ENCODE results near the gene DHRS3. TPM values are rescaled to one million over a fixed set of nuclear protein-coding genes. Genes with fewer than 3 reads are reported as not detected.

The DHRS3 gene
- total and polyA plus RNA-seq, 8 donors: 15.1 to 103 (median 58.2) TPM

DNA sequence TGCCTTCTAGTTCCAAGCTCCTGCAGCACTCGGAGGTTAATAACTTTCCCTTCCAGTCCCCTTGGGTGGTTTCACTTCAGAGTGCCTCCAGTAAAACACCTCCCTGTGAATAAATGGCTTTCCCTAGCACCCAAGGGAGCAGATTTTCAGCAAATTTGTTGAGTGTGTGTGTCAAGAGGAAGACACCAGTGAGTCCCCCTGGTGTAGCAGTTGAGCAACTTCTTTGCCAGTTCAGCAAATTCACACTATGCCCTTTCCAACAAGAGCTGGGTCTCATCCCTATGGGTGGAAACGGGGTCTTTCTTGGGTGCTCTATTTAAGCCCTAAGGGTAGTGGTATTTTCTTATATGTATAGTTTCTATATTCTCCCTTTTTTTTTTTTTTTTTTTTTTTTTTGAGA lies 25.1 kb upstream of the DHRS3 start:
- no peaks in the 10 kb centered on the region for H3K4me1 ChIP-seq
- intact Hi-C loops (cut with DNase I; ENCODE audit: low total_unique reads): no loop called here
- H3K27ac ChIP-seq: no peak overlapping the region
- WGBS, 5 donors: 91 to 93% (median 93%) methylated on average over 2 of the region's 2 CpGs
- peaks cover 5 to 30% (median 18%) of the 10 kb centered on the region in 4 donors for H3K9me3 ChIP-seq
- no peak for DNase-seq
- no peak overlapping the region for H3K4me3 ChIP-seq
- H3K27me3 ChIP-seq: no peaks in the 10 kb centered on the region
- TF ChIP-seq POLR2A (IDR thresholded peaks at IDR 0.05) (no peak), POLR2AphosphoS5 (IDR thresholded peaks at IDR 0.05) (no peak), EP300 (IDR thresholded peaks at IDR 0.05) (no peak)
- TF ChIP-seq, protein P1, sequence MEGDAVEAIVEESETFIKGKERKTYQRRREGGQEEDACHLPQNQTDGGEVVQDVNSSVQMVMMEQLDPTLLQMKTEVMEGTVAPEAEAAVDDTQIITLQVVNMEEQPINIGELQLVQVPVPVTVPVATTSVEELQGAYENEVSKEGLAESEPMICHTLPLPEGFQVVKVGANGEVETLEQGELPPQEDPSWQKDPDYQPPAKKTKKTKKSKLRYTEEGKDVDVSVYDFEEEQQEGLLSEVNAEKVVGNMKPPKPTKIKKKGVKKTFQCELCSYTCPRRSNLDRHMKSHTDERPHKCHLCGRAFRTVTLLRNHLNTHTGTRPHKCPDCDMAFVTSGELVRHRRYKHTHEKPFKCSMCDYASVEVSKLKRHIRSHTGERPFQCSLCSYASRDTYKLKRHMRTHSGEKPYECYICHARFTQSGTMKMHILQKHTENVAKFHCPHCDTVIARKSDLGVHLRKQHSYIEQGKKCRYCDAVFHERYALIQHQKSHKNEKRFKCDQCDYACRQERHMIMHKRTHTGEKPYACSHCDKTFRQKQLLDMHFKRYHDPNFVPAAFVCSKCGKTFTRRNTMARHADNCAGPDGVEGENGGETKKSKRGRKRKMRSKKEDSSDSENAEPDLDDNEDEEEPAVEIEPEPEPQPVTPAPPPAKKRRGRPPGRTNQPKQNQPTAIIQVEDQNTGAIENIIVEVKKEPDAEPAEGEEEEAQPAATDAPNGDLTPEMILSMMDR (IDR thresholded peaks at IDR 0.05): no peak
- H3K36me3 ChIP-seq: no peaks in the 10 kb centered on the region

DNA sequence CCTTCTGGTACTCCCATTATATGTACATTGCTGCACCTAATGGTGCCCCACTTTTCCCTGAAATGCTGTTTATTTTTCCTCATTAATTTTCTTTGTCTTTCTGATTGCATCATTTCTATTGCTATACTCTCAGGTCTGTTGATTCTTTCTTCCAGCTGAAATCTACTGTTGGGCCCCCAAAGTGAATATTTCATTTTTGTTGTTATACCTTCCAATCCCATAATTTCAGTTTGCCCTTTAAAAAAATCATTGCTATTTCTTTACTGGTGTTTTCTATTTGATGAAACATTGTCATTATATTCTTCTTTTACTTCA lies 22.9 kb upstream of the DHRS3 start:
- TF ChIP-seq EP300 (IDR thresholded peaks at IDR 0.05): no peak
- TF ChIP-seq POLR2AphosphoS5 (IDR thresholded peaks at IDR 0.05): no peak
- TF ChIP-seq POLR2A (IDR thresholded peaks at IDR 0.05): no peak
- TF ChIP-seq, protein P1 (IDR thresholded peaks at IDR 0.05): no peak
- H3K4me1 ChIP-seq: peaks cover 0 to 4% (median 0%) of the 10 kb centered on the region in 4 donors
- H3K27me3 ChIP-seq: no peaks in the 10 kb centered on the region
- H3K9me3 ChIP-seq: peaks cover 5 to 30% (median 18%) of the 10 kb centered on the region in 4 donors
- no peak for DNase-seq
- H3K36me3 ChIP-seq: no peaks in the 10 kb centered on the region
- H3K4me3 ChIP-seq: no peak overlapping the region
- H3K27ac ChIP-seq: no peak overlapping the region
- intact Hi-C loops (cut with DNase I; ENCODE audit: low total_unique reads): no loop called here

DNA sequence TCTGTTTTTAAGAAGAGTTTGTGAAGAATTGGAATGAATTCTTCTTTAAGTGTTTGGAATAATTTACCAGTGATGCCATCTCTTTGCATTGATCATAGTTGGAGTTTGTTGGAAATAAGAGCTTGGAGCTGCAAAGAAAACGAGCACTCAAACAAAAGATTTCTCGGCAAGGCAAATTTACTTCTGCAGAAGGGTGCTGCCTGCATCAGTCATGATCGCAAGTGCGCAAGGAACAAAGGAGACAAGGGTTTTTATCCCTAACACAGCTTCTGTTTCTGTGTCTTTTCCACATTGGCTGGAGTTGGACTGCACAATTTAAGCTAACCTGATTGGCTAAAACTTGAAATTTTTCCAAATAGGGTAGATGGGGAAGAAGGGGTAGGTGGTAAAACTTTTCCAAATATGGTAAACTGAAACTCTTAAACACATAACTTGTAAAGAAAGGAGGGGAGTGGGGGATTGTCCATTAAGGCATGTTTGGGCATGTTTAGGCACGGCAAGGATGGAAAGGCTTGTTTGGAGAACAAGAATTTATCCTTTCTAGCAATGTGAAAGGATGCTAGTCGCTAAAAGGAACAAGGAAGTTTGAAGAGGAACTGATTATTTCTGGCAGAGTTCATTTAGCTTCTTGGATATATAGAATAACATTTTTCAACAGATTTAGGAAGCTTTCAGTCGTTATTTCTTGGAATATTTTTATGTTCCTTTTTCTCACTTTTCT lies 22.4 kb upstream of the DHRS3 start:
- H3K4me1 ChIP-seq: peaks cover 0 to 4% (median 0%) of the 10 kb centered on the region in 4 donors
- TF ChIP-seq POLR2AphosphoS5 (IDR thresholded peaks at IDR 0.05) (no peak), EP300 (IDR thresholded peaks at IDR 0.05) (no peak), POLR2A (IDR thresholded peaks at IDR 0.05) (no peak)
- TF ChIP-seq, protein P1 (IDR thresholded peaks at IDR 0.05): no peak
- no peak overlapping the region for H3K27ac ChIP-seq
- H3K36me3 ChIP-seq: no peaks in the 10 kb centered on the region
- H3K27me3 ChIP-seq: no peaks in the 10 kb centered on the region
- 88 to 90% (median 90%) methylated on average over 7 of the region's 7 CpGs for WGBS, 5 donors
- intact Hi-C loops (cut with DNase I; ENCODE audit: low total_unique reads): no loop called here
- H3K4me3 ChIP-seq: no peak overlapping the region
- DNase-seq: no peak
- peaks cover 5 to 30% (median 18%) of the 10 kb centered on the region in 4 donors for H3K9me3 ChIP-seq

DNA sequence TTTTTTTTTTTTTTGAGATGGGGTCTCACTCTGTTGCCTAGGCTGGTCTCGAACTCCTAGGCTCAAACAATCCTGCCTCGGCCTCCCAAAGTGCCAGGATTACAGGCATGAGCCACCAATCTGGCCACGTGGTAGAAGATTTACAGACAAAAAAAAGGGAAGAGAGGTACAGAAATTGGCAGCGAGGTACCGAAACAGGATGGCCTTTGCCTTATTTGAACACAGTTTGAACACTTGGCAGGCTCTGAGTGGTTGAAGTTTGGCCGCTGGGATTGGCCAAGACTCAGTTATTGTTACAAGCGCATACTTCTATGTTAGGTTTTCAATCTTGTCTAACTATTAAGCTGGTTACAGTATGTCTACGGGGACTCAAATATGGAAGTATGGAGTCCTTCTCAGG lies 19.7 kb upstream of the DHRS3 start:
- peaks cover 0 to 4% (median 0%) of the 10 kb centered on the region in 4 donors for H3K4me1 ChIP-seq
- H3K27ac ChIP-seq: no peak overlapping the region
- H3K36me3 ChIP-seq: no peaks in the 10 kb centered on the region
- H3K4me3 ChIP-seq: no peak overlapping the region
- 84 to 92% (median 87%) methylated on average over 8 of the region's 8 CpGs for WGBS, 5 donors
- H3K9me3 ChIP-seq: peaks cover 5 to 30% (median 18%) of the 10 kb centered on the region in 4 donors
- no peaks in the 10 kb centered on the region for H3K27me3 ChIP-seq
- intact Hi-C loops (cut with DNase I; ENCODE audit: low total_unique reads): no loop called here
- TF ChIP-seq POLR2AphosphoS5 (IDR thresholded peaks at IDR 0.05) (no peak), POLR2A (IDR thresholded peaks at IDR 0.05) (no peak), EP300 (IDR thresholded peaks at IDR 0.05) (no peak)
- TF ChIP-seq, protein P1 (IDR thresholded peaks at IDR 0.05): no peak
- DNase-seq: no peak
